GM23248 (cell line): ENCODE results near the gene TSPAN2.

Experiments used
- EZH2 ChIP-seq: fragments of 200-600 bp; sonication (generic); IDR thresholded peaks from 2 replicates; pipeline ENCODE4 v1.6.1; 2018; ENCODE audit warnings: antibody characterized with exemption, mild to moderate bottlenecking; ENCODE audit not compliant: insufficient read depth, poor library complexity, severe bottlenecking
- EZH2phosphoT487 ChIP-seq: fragments of 200-600 bp; sonication (generic); IDR thresholded peaks from 2 replicates; pipeline ENCODE4 v1.6.1; 2018; ENCODE audit warnings: antibody characterized with exemption, moderate library complexity, mild to moderate bottlenecking, low read depth; ENCODE audit not compliant: insufficient read depth

GRCh38 chr1:115068826-115069585 is 20.3 kb downstream of the TSPAN2 start:
- TF ChIP-seq EZH2phosphoT487 = no peak
- no peak for TF ChIP-seq EZH2
